ENCODE results near the gene PMEPA1.

The PMEPA1 gene

DNA sequence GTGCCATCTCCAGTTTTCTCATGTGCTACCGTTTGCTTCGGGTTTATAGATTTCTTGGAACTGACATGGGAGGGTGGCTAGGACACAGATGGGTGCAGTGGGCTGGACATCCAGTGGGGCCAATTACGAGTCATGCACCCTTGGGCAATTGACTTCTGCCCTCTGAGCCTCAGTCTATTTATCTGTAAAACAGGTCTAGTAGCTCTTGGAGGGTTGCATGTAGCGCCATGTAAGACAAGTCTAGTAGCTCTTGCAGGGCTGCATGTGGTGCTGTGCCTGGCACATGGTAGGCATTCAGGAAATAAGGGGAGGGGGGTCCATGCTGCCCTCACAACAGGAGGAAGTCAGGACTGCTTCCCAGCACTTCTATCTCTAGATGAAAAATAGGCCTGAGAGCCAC, 15.3 kb downstream of the PMEPA1 start:
- DNase-seq (ENCODE audit: low spot score) = no peak

GRCh38 chr20:57693670-57694329, 16.0 kb downstream of the PMEPA1 start:
- no peak for DNase-seq (ENCODE audit: low spot score)

GRCh38 chr20:57693002-57693582, 16.7 kb downstream of the PMEPA1 start:
- no peak for DNase-seq (ENCODE audit: low spot score)

- no peak for DNase-seq (ENCODE audit: low spot score)
These were observed 17.4 kb downstream of the PMEPA1 start for GRCh38 chr20:57692393-57692792.

- DNase-seq (ENCODE audit: low spot score) = no peak
These were observed 18.1 kb downstream of the PMEPA1 start for GRCh38 chr20:57691699-57692098.

- DNase-seq (ENCODE audit: low spot score) = no peak
These were observed 19.3 kb downstream of the PMEPA1 start for GRCh38 chr20:57690525-57690924.

DNA sequence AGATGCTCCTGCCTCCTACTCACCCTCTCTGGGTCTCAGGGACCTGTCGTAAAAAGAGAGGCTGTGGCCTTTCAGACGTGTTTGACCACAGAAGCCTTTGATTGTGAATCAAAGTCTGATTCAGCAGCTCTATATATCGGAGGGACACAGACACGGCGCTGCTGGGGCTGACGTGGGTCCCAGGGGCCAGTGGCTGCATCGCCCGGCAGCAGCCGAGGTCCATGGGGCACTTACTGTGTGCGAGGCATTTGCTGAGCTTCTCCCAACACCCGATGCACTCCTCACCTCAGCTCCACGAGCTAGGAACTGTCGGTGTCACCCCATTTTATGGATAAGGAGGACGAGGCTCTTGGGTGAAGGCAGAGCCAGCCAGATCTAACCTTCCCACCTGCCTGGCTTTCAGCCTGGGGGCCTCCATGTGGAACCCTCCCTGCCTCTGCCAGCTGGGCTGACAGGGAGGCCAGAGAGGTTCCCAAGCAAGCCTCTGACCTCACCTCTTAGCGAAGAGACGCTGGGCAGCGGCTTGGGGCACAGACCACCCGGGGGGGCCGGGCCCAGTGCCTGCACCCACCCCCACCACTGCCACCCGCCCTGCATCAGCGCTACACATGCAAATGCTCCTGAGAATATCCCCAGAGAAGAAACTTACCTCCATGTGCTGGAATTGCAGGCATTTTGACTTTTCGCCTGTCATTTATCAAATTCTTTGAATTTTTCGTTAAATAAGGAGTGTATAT, 19.9 kb downstream of the PMEPA1 start:
- DNase-seq (ENCODE audit: low spot score) = no peak

DNA sequence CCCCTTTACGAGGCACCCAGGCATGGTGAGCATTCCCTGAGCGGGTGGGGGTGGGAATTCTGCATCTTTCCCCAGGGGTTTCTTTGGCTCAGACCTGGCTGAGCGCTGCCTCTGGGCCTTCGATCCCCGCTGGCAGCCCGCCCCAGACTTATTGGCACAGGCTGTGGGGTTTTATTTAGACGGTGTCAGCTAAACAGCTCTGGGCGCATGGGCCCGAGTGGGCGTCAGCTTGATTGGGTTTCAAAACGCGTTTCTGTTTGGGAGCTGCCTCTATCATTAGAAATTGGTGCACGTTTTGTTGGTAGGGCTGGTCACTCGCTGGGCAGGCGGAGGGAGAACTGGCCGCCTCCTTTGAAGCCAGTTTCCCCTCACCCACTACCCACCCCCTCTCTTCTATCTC, 21.0 kb downstream of the PMEPA1 start:
- no peak for DNase-seq (ENCODE audit: low spot score)

GRCh38 chr20:57688295-57688694, 21.5 kb downstream of the PMEPA1 start:
- DNase-seq (ENCODE audit: low spot score) = no peak

- no peak for DNase-seq (ENCODE audit: low spot score)
These were observed 22.7 kb downstream of the PMEPA1 start for GRCh38 chr20:57686931-57687652.

DNA sequence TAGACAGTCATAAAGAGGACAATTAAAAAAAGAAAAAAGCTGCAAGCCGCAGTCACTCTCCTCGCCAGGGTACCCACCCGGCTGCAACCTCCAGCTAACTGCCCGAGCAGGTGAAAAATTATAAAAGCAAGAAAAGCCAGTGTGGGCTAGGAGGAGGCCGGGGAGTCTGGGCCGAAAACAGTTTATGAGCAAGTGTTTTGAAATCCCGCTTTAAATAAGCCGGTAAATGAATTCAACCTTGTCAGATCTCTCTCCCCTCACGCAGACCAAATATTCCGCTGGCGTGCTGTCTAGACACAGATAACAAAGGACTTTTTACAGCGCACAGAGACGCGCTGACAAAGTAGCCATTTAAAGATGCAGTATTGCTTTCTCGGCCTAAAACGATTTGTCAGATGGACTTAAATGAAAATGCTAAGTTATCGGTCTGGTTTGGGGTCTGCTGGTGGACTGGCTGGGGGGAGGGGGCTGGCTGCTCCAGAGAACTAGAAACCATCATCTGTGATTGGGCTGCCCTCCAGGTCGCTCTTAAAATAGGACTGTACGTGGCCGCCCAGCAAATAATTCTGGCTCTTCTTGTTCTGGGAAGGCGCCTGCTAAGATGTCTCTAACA, 24.6 kb downstream of the PMEPA1 start:
- peak; percentile 59 for DNase-seq (ENCODE audit: low spot score)

- no peak for DNase-seq (ENCODE audit: low spot score)
These were observed 25.0 kb downstream of the PMEPA1 start for GRCh38 chr20:57684808-57685140.

DNA sequence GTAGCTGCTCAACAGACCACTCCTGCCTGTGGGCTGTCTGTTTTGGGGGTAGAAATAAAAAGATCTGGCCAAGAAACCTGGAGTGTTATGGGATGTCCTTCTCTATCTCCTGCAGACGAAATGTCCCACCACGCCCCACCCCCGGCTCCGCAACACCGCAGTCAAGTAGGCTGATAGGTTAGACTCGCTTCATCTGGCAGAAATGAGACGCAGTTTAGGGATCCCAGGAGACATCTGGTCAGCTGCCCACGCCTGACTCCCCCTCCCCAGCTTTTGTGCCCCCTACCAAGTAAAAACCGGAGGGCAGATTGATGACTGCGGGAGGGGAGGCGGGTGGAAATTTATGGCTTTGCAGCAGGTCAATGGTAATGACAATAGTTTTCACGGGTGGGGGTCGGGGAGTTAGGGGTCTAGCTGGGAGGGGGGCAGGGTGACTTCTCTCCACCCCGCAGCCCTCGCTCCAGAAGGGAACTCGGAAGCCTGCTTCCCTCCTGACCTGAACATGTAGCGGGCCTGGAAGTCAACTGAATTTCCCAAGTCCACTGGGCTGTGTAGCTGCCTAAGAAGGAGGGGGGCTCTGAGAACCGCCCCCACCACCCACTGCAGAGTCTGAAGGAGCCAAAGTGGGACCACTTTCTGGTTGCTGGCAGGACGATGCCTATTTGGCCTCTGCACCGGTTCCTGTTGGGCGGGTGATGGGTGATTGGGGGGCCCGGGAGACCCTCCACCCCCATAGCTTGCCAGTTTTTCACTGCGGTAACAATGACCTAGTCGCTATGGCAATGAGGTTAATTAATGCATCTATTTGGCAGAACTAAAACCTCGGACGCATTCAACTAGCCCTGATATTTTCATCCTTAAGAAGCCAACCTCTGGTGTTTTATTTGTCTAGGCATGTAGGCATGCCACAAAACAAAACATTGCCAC, 25.7 kb downstream of the PMEPA1 start:
- no peak for DNase-seq (ENCODE audit: low spot score)

GRCh38 chr20:57683287-57683686, 26.5 kb downstream of the PMEPA1 start:
- DNase-seq (ENCODE audit: low spot score) = no peak

DNA sequence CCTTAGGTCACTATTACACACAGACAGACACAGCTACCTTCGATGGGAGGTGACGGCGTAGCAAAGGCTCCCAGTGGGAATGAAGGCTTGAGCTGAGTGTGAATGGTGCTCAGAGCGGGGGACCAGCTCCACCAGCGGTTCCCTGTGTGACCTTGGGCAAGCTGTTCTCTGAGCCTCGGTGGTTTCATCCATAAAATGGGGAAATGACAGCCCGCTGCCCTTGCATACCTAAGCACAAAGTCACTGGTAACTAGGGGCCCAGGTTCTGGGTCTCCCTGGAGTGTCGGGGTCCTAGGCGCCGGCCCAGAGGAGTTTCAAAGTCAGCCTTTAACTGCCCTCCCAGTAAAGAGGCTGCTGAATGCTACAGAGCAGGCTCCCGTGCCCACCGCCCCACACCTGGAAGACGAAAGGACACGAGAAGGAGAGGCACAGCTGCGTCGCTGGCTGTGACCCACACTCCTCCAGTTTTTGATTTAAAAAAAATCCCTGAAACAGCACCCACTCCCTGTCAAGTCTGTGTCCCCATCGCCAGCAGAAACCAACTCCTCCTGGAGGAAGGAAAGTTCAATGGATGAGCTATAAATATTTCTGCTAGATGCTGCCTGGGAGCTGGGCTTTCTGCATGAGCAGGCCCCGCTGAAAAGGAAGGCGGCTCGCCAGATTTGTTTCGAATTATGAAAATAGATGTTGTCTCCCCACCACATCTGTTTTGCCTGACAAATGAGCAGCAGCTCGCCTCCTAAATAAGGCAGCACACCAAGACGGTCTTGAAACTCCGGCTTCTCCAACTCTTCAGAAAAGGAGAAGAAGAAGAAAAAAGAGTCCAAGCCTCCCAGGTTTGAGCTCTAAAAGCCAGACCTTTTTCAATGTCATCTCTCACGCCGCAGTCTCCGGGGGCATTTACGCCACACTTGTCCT, 27.4 kb downstream of the PMEPA1 start:
- no peak for DNase-seq (ENCODE audit: low spot score)

- DNase-seq (ENCODE audit: low spot score) = no peak
These were observed 28.6 kb downstream of the PMEPA1 start for GRCh38 chr20:57680934-57681914.

DNA sequence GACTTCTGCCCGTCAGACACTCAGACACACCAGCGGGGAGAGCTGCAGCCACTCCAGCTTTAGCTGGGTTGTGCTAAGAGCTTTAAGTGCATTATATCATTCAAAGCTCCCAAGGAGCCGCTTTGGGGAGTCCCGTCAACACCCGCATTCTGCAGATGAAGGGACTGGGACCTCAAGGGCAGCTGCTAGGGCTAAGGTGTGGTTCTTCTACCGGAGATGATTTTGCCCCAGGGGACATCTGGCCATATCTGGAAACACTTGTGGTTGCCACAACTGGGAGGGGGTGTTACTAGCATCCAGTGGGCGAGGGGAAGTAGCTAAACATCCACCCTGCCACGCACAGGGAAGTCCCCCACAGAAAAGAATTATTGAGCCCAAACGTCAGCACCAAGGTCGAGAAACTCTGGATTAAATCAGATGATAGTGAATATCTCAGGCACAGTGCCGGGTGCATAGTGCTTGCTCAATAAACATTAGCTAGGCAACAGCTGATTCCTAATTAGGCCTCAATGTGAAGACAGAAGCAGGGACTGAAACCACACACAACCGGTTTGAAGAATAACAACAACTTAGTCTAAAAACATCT, 29.6 kb downstream of the PMEPA1 start:
- no peak for DNase-seq (ENCODE audit: low spot score)

GRCh38 chr20:57679113-57679512, 30.7 kb downstream of the PMEPA1 start:
- DNase-seq (ENCODE audit: low spot score) = no peak
